CD4-positive, alpha-beta T cell treated with Interleukin-10 for 1 hour (primary cell): ENCODE results near the gene PKIB.
"Not testable (repeated sequence)": the region's sequence is repeated elsewhere in the genome, so short reads cannot be mapped to it uniquely, and the experiment has no call there.

ENCODE experiments used
- DNase-seq: peaks from one replicate; pipeline ENCODE4 v3.0.0-alpha.2; 2020

Gene PKIB, protein sequence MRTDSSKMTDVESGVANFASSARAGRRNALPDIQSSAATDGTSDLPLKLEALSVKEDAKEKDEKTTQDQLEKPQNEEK

DNA sequence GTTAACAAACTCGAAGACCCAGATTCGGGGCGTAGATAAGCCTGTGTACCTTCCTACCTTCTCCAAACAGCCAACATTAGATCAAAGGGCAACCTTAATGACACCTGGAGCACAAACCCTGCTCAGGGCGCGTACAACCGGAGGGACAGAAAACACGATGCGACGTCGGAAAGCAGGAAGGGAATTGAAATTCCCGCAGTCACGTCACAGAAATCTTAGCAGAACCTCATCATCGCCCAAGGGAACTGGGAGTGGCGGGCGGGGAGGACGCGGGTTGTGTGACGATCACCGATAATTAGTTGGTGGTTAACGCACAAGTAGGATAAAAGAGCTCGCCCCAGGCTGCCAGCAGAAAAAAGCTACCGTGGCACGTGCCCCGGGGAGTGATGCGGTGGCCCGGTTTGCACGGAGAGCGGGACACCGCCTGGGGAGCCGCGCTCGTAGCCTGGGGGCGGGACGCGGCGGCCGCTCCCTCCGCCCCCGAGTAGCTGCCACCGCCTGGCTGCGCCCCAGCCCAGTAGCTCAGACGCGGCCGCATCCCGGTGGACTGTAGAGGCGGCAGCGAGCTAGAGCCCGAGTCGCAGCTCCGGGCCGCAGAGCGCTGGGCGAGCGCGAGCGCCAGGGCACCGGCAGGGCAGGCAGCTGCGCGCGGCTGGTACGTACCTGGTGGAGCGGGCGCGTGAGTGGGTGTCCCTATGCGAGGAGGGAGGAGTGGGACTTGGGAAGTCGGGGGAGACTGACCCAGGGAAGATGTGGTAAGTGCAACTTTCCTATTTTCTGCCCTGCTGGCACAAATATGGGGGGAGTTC, at the start of gene PKIB:
TSS of gene PKIB (plus strand) at position 525 of the 809 bp plus-strand sequence. CDS start 107,390 bp downstream, outside the sequence.
- DNase-seq: peak; percentile 37

DNA sequence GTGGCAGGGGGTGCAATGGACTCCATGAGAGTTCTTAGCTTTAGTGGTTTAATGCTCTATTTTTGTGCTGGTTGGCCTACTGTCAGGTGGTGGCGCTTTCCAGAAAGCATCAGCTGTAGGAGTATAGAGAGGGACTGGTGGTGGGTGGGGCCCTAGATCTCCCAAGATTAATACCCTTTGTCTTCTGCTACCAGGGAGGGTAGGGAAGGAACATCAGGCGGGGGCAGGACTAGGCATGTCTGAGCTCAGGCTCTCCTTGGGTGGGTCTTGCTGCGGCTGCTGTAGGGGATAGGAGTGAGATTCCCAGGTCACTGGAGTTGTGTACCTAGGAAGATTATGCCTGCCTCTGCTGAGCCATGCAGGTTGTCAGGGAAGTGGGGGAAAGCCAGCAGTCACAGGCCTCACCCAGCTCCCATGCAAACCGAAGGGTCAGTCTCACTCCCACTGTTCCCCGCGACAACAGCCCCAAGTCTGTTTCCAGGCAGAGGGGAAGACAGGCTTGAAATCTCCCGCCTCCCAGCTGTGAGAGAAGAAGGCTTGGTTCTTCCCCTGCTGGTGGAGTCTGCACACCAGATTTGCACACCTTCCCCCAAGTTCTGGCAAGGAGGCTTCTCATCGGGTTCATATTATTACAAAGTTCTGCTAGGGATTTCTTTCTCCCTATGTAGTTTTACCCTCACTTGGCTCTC, 46.7 kb upstream of the PKIB start:
- no peak for DNase-seq

DNA sequence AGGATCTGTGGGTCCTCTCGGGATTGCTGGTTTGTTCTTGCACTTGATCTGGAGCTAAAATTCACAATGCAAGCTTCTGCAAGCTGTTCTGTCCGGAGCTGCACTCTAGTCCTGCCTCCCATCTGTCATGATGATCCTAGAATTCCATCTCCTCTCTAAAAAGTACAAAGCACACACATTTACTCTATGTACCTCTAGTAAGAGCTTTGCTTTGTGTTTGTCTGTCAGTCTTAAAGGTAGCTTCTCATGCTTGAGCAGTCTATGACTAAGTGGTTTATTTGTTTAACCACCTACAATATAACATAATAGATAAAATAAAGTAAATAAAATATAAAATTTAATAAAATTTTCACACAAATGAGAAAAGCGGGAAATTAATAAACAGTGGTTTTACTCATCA, 46.0 kb upstream of the PKIB start:
- no peak for DNase-seq

DNA sequence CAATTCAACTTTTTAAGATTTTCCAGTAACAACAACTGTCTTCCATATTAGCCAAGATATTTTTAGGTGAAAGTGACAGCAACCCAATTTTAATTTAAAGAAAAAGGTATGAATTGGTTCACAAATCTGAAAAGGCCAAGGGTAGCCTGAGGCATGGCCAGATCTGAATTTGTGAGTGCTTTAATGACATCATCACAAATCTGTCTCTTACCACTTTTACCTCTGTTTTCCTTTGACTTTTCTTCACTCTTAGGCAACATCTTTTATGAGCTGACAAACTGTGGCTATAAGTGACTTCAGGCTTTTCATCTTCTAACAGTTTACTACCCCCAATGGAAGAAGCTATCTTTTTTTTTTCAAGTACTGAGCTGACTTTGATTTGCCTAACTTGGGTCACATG, 44.5 kb upstream of the PKIB start:
- DNase-seq: no peak

DNA sequence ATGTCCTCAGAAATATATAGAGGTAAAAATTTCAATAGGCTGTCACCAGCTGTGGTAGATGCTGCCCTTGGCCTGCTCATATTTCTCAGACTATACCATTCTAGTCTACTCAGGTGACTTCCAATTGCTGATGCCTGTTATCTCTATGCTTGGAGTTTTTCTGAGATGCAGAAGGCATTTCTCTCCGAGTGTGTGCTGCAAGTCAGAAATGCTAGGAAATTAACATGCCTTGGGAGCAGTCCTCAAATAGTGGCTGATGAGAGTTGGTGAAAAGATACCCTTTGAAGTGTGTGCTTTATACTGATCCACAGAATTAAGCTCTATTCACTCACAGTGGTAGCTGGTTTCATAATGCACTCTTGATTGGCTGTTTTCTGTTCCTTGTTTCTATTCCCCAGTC, 43.2 kb upstream of the PKIB start:
- DNase-seq: no peak

DNA sequence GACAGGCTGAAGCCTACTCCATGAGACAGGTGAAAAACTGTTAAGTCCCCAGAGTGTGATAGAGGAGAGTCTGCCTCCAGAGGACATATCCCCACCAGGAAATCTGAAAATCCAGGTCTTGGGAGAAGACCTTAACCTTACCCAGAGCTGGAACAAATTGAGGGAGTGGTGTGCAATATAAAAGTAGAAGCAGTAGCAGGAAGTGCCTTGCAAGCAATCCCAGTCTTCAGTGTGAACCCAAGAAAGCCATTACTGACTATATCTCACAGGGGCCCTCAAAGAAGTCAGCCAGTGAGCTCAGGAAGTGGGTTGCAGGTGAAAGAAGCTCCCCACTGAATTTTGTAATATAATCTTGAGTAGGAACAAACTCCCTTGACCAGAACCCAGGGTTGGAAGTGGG, 41.9 kb upstream of the PKIB start:
- no peak for DNase-seq

DNA sequence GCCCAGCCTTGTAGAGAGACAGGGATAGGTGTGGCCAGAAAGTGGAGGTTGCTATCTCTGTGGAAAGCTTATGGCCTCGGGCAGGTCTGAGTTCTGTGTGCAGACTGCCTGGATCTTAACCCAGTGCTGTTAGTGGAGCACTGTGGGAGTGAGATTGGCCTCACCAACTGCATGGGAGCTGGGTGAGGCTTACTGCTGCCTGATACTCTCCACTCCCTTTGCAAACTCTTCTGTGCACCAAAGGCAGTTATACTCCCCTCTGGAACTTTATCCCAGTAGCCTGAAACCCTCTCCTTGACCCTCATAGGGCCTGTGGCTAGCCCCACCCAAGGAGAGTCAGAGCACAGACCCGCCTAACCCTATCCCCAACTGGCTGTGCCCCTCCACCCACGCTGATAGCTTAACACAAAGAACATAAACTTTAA, 41.4 kb upstream of the PKIB start:
- DNase-seq: no peak

DNA sequence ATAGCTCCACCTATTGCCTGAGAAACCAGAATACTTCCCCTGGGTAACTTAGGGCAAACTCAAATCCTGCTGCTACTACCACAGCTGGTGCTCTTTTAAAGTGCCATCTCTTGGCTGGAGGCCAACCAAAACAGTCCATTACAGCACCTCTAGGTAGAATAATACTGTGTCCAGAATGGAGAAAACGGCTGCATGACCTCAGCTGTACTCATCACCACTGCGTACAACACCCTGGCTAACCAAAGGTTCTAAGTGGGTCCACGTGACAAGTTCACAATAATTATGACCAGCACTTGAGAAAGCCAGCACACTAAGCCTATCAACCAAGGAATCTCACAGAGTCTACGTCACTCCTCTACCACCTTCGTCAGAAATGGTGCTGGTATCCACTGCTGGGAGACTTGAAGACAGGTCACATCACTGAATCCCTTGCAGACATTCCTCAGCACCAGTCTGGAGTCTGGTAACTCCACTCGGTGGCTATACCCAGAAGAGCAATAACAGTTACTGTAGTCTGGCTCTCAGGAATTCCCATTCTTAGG, 40.9 kb upstream of the PKIB start:
- no peak for DNase-seq

DNA sequence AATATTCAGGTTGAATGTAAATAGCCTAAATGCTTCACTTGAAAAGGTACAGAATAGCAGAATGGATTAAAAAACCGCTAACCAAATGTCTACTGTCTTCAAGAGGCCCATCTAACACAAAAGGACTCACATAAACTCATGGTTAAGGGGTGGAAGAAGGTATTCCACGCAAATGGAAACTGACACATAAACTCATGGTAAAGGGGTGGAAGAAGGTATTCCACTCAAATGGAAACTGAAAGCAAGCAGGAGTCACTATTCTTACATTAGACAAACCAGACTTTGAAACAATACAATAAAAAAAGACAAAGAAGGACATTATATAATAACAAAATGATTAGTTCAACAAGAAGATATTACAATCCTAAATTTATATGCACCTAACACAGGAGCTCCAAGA, 38.3 kb upstream of the PKIB start:
- DNase-seq: no peak

DNA sequence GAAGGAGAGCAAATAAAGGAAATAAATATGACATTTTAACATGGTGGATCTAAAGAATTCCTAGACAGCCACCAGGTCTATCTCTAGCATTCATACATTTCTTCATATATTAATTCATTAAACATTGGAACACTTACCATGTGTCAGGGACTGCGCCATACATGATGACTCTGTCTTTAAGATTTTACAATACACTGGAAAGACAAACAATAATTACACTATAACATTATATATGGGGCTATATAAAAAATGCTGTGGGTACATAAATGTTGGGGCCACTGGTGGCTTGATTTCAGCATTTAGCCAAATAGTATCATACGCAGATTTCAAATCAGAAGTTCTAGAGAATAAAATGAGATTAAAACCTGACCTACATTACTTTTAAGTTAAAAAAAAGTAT, 33.3 kb upstream of the PKIB start:
- no peak for DNase-seq

DNA sequence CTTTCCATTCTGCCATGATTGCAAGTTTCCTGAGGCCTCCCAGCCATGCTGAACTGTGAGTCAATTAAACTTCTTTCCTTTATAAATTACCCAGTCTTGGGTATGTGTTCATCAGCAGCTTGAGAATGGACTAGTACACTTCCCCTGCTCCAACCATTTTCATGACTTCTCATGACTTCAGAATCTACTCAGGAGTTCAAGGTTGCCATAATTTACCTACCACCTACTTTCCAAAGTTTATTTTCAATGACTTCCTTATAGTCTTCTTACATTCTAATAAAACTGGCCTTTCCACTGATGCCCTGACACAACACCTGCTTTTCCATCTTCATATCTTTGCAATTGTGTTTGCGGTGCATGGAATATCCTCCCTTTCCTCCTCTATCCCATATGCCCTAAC, 31.2 kb upstream of the PKIB start:
- DNase-seq: no peak

DNA sequence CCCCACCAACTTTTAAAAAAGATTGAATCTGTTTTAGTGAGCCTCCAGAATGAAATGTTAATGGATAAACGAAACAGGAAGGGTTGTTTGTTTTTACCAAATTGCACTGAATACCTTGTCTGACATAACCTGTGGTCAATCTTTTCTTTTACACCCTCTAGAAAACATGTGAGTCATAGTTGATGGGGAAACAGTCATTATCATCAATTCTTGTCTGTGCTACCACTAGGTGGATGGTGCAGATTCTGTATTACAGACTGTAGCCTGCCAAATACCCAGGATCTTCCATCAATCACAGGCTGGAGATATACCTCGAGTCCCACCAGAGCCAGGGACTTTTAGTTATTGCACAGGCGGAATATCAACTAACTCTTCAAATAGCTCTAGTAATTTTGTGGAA, 29.5 kb upstream of the PKIB start:
- no peak for DNase-seq

DNA sequence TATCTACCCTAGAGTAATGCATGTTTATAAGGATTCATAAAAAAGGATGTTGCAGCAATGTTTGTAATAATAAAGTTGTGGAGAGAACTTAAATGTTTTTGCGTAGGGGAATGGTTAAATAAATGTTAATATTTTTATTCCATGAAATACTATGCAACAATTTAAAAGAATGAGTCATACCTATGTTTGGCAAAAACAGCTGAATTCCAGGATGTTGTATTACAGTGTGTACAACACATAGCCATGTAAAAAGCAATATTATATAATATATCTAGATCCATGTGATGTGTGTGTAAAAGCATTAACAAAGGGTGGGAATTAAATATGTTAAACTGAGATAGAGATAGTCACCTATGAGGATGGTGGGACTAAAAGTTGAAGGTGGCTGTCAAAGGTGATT, 21.1 kb upstream of the PKIB start:
- DNase-seq: no peak

DNA sequence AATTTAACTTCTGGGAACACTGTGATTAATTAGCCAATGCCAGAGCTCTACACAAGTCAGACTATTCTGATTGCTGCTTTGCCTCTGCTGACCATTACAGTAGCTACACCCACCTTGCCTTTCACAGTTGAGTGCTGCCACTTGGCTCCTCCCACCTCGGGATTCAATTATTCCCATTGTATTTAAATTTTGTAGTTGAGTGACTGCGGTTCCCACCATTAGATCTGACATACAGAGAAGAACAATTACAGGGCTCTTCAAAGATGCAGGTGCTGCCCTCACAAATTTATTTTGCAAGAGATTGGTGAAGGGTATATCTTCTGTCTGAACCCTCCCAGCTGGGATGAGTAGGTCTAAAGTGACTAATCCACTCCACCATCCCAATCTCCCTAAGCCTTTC, 11.9 kb upstream of the PKIB start:
- DNase-seq: not testable (repeated sequence)

DNA sequence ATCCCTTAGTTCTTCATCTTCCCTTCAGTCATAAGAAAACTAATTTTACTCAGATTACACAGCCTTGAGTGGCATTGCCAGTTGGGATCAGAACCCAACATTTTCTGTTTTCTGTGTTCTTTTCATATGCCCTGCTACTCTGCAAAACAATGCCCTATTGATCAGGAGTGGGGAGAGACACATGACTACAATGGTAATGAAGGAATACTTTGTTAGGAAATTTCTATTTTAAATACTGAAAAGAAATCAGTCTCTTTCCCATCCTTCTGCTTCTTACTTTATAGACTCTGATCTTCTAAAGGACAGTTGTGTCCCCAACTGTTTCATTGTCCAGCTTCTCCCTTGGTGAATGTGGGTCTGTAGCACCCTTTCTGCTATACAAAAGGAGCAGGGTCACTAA, 5.5 kb upstream of the PKIB start:
- DNase-seq: no peak

DNA sequence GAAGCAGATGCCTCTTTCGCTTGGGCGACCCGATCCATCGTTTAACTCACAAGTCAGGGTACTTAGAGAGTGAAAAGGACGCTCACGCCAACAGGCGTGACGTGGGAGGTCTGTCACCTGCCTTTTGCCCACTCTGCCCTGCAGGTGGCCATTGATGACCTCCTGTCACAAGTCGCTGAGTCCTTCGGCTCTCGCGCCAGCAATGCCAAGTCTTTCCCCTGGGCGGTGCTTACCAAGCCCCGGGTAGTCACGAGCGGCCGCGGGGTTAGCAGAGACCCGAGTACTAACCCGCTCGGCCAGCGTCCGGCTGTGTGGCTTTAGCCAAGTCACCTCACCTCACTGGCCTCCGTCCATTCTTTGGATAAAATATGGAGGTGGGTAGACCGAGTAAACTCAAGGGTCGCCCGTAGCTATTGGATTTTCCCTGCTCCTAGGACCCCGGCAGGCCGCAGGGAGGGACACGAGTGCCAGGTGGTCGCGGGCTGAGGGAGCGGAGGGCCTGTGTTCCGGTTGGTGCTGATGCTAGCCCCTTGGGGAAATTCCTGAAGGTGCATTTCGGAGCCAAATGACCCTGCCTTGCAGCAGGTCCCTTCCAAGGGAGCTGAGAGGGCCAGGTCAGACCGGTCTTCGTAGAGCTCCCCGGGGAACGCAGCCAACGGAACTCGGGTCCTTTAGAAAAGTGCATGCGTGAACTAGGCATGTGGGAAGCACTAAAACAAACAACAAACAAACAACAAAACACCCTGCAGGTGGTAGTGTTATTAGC, 668 bp downstream of the PKIB start:
- DNase-seq: peak; percentile 10

DNA sequence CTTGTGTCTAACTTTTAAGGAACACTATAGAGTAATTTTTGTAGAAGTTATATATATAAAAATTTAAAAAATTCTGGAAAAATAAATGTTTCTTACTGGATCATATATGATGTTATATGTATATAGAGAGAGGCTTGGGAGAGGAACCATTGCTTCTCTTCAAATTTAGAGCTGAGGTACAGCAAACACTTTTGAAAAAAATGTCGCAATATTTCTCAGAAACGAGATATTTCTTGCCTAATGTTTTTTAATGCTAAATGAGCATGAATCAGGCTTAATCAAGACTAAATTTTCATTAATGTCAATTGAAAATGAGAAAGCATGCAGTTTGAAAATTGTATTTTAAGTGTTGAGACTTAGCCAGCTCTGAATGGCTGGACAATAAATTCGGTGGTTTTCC, 2.6 kb downstream of the PKIB start:
- no peak for DNase-seq

DNA sequence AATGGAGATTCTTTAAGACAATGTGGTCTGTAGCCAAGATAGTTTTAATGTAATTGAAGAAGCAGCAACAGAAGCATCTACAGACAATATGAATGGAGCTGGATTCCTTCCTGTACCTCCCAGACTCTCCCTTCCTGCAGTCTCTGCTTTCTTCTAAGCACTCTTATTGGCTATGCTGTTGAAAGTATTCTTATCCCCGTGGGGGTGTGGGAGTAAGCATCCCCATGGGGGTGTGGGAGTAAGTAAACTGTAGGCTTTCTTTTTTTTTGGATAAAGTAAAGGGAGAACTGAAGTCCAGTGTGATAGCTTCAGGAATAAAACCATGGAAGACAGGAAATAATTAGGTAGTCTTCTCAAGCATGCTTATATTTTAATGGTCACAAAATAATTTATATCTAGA, 4.1 kb downstream of the PKIB start:
- DNase-seq: no peak

DNA sequence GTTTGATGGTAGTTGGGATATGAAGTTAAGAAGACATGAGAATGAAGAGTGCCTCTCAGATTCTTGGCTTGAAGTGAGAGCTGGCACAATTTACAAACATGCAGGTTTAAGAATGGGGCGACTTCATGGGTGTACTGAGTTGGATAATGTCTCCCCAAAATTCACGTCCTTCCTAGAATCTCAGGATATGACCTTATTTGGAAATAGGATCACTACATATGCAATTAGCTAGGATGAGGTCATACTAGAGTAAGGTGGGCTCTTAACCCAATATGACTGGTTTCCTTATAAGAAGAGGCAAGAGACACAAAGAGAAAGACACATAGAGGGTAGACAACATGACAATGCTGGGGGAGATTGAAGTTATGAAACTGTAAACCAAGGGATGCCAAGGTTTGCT, 5.2 kb downstream of the PKIB start:
- DNase-seq: no peak

DNA sequence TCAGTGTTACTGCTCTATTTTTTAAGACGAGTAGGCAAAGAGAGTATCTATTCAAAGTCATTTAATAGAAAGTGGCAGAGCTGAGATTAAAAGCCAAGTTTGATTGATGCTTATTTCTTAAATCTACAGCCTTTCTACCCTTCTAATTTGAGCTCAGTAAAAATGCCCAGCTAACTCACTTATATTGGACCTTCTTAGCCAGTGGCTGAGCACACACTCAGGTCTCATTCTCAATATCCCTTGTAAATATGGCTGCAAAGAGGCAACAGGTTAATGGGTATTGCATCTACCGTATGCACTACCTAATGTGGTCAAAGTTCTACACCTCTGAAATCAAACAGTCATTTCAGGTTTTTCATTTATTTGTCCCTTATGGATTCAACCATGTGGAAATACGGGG, 6.7 kb downstream of the PKIB start:
- DNase-seq: no peak

DNA sequence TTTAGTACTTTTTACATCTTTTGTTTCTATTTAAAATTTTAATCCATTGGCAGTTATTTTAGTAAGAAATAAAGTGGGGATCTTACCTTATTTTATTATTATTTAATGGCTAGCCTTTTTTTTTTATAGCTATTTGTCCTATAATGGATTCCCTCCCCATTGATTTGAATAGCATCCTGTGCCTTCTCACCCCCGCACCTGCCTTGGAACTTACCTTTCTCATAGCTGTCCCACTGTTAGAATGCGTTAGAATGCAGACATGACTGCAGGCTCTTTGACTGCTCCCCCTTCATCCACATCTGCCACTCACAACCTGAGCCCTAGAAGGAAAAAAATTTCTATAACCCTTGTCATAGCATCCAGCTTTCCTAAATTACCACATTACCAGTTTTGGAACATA, 9.1 kb downstream of the PKIB start:
- DNase-seq: no peak

DNA sequence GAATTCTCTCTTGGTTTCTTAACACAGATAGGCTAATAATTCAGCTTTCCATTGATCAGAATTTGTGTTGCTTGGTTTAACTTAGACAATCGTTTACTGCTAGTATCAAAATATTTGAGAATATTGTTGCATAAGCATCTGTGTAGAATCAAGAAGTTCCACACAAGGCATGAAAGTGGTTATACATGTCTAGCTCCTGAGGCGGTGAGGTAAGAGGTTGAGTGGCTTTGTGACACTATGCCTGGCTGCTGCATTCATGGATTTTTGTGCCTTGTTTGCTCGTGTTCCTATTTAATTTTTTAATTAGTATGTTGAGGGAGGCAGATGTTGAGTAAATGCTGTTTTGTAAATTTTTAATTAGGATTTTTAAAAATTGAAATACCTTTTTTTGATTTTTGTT, 10.2 kb downstream of the PKIB start:
- DNase-seq: no peak

DNA sequence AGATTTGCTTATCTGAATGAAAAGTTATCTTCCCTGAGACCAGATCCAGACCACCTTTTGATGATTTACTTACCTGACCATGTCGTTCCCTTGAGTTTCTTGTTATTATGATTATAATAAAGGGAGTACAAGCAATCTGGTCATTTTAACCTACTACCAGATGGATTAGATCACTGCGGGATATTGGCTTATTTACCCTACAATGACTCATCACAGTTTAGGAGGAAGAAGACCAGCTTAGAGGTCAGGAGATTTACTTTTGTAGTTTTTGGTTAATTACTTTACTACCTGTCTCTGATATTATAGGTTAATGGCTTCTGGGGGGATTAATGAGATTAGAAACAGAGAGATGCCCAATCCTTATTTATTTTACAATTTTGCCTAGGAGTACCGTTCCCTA, 10.7 kb downstream of the PKIB start:
- DNase-seq: no peak
